Sigmoid colon (tissue), 4 donors: ENCODE results near the gene SYT8.

Experiments
- CTCF ChIP-seq, 4 experiments: fragments of 450-650 bp in 3 of 4; fragments of 200-600 bp in 1 of 4; IDR thresholded peaks; one replicate each; pipeline ENCODE4 v1.5.1; 2016 to 2019; ENCODE audit warnings: antibody characterized with exemption in 4 of 4, mild to moderate bottlenecking in 3 of 4, moderate library complexity in 2 of 4
- EP300 ChIP-seq, 4 donors: sonication (generic); formaldehyde crosslinking; IDR thresholded peaks; one replicate each; pipeline ENCODE4 v1.6.1; 2017; ENCODE audit warnings: antibody characterized with exemption in 4 of 4
- POLR2A ChIP-seq, 2 donors: fragments of 450-650 bp; IDR thresholded peaks; one replicate each; pipeline ENCODE4 v1.6.1; 2016; ENCODE audit warnings: antibody characterized with exemption in 2 of 2, mild to moderate bottlenecking in 2 of 2, moderate library complexity in 2 of 2
- POLR2AphosphoS5 ChIP-seq, 4 donors: sonication (generic); formaldehyde crosslinking; IDR thresholded peaks; one replicate each; pipeline ENCODE4 v1.6.1; 2017; ENCODE audit warnings: antibody characterized with exemption in 4 of 4

GRCh38 chr11:1882265-1883238 lies 47.8 kb downstream of the SYT8 start:
- TF ChIP-seq CTCF (IDR thresholded peaks at IDR 0.05) (peak; percentile 65 to 86 (median 74)), POLR2A (IDR thresholded peaks at IDR 0.05) (no peak), EP300 (IDR thresholded peaks at IDR 0.05) (no peak), POLR2AphosphoS5 (IDR thresholded peaks at IDR 0.05) (no peak)
